HEK293T (cell line): ENCODE data around the gene NFIX.

Experiments used
- CTCF ChIA-PET: fragments of 350-600 bp; formaldehyde crosslinking; extraction: SDS; loops from one replicate; lab custom pipeline; 2021; ENCODE audit warnings: antibody characterized with exemption, inconsistent platforms; lab: Yijun Ruan, JAX
- POLR2A ChIA-PET: fragments of 350-600 bp; formaldehyde crosslinking; extraction: SDS; loops from one replicate; lab custom pipeline; 2020; ENCODE audit warnings: antibody characterized with exemption, inconsistent platforms; lab: Yijun Ruan, JAX
- DNase-seq: peaks from one replicate; pipeline ENCODE4 v3.0.0; 2012; ENCODE audit warnings: mixed read lengths; ENCODE audit errors: extremely low spot score
- ARNT ChIP-seq: fragments of 450-650 bp; IDR thresholded peaks from 2 replicates; pipeline ENCODE4 v1.6.1; 2017; ENCODE audit warnings: mild to moderate bottlenecking
- BHLHE40 ChIP-seq: fragments of 450-650 bp; IDR thresholded peaks from 2 replicates; pipeline ENCODE4 v1.6.1; 2016; ENCODE audit warnings: mild to moderate bottlenecking, moderate library complexity, borderline replicate concordance
- CTBP1 ChIP-seq: fragments of 450-650 bp; IDR thresholded peaks from 2 replicates; pipeline ENCODE4 v1.6.1; 2016; ENCODE audit warnings: borderline replicate concordance
- ELF4 ChIP-seq: fragments of 450-650 bp; IDR thresholded peaks from 2 replicates; pipeline ENCODE4 v1.6.1; 2017; ENCODE audit warnings: antibody characterized with exemption
- FOXA1 ChIP-seq: fragments of 450-650 bp; IDR thresholded peaks from 2 replicates; pipeline ENCODE4 v1.6.1; 2016; ENCODE audit warnings: mild to moderate bottlenecking
- FOXK2 ChIP-seq: fragments of 450-650 bp; IDR thresholded peaks from 2 replicates; pipeline ENCODE4 v1.6.1; 2016; ENCODE audit warnings: mild to moderate bottlenecking
- FOXM1 ChIP-seq: fragments of 450-650 bp; IDR thresholded peaks from 2 replicates; pipeline ENCODE4 v1.6.1; 2017; ENCODE audit warnings: mild to moderate bottlenecking, borderline replicate concordance
- HDGF ChIP-seq: fragments of 450-650 bp; IDR thresholded peaks from 2 replicates; pipeline ENCODE4 v1.6.1; 2017; ENCODE audit warnings: antibody characterized with exemption, borderline replicate concordance
- L3MBTL2 ChIP-seq: fragments of 450-650 bp; conservative IDR thresholded peaks from 2 replicates; pipeline ENCODE4 v1.6.1; 2016; ENCODE audit warnings: mild to moderate bottlenecking
- LEF1 ChIP-seq: fragments of 450-650 bp; IDR thresholded peaks from 2 replicates; pipeline ENCODE4 v1.6.1; 2017; ENCODE audit warnings: mild to moderate bottlenecking, borderline replicate concordance
- NFRKB ChIP-seq: fragments of 450-650 bp; IDR thresholded peaks from 2 replicates; pipeline ENCODE4 v1.6.1; 2016; ENCODE audit warnings: mild to moderate bottlenecking, moderate library complexity
- PKNOX1 ChIP-seq: fragments of 450-650 bp; IDR thresholded peaks from 2 replicates; pipeline ENCODE4 v1.6.1; 2016
- SP1 ChIP-seq: fragments of 450-650 bp; IDR thresholded peaks from 2 replicates; pipeline ENCODE4 v1.6.1; 2017
- SUZ12 ChIP-seq: fragments of 450-650 bp; IDR thresholded peaks from 2 replicates; pipeline ENCODE4 v1.6.1; 2016; ENCODE audit warnings: mild to moderate bottlenecking
- TARDBP ChIP-seq: fragments of 450-650 bp; IDR thresholded peaks from 2 replicates; pipeline ENCODE4 v1.6.1; 2016
- ZNF384 ChIP-seq: fragments of 450-650 bp; IDR thresholded peaks from 2 replicates; pipeline ENCODE4 v1.6.1; 2016

The NFIX gene

GRCh38 chr19:13003081-13003480, 7.8 kb downstream of the NFIX start:
- no peak for DNase-seq
- ChIA-PET POLR2A (no interaction called here), CTCF (no interaction called here)
- TF ChIP-seq BHLHE40 (no peak), ELF4 (no peak), ZNF384 (no peak), ARNT (no peak), FOXM1 (no peak), CTBP1 (no peak), PKNOX1 (no peak), TARDBP (no peak), FOXA1 (no peak), LEF1 (no peak), SP1 (no peak), L3MBTL2 (no peak), SUZ12 (no peak), NFRKB (no peak), FOXK2 (no peak)

- POLR2A ChIA-PET: no interaction called here
- TF ChIP-seq CTBP1 (no peak), FOXM1 (no peak), FOXK2 (no peak), LEF1 (no peak), BHLHE40 (no peak), SUZ12 (no peak), NFRKB (no peak)
Measured at GRCh38 chr19:13004273-13004672, 9.0 kb downstream of the NFIX start.

GRCh38 chr19:13005253-13005652, 10.0 kb downstream of the NFIX start:
- TF ChIP-seq L3MBTL2 (no peak), NFRKB (no peak), SP1 (no peak), LEF1 (no peak), PKNOX1 (no peak), FOXA1 (no peak), ELF4 (no peak), FOXK2 (no peak), ZNF384 (no peak)

More at GRCh38 chr19:13004273-13004672, 9.0 kb downstream of the NFIX start:
- CTCF ChIA-PET: no interaction called here
- no peak for DNase-seq

GRCh38 chr19:13005861-13006370, 10.6 kb downstream of the NFIX start:
- CTCF ChIA-PET: interaction anchor here (0.8 to 1.3 kb wide), 3 partner anchors 16 to 88 kb away, joined by 3 to 4 read pairs (median 3); no protein-coding TSS in a partner anchor
- TF ChIP-seq HDGF: no peak
- TF ChIP-seq BHLHE40: no peak
- no peak for TF ChIP-seq ELF4
- no peak for TF ChIP-seq PKNOX1
- no peak for TF ChIP-seq FOXK2
- no peak for TF ChIP-seq FOXM1
- TF ChIP-seq NFRKB: no peak
- no peak for TF ChIP-seq CTBP1
- no peak for TF ChIP-seq SUZ12
- TF ChIP-seq L3MBTL2: no peak
- TF ChIP-seq ZNF384: no peak
- TF ChIP-seq SP1: no peak
- no peak for TF ChIP-seq ARNT
- no peak for TF ChIP-seq TARDBP
- TF ChIP-seq FOXA1: no peak
- no peak for TF ChIP-seq LEF1
- POLR2A ChIA-PET: interaction anchor here (1.1 kb wide), 1 partner anchor 26 kb away, joined by 3 read pairs; no protein-coding TSS in a partner anchor
- DNase-seq: no peak

More at GRCh38 chr19:13005253-13005652, 10.0 kb downstream of the NFIX start:
- ChIA-PET CTCF (interaction anchor here (0.8 to 1.3 kb wide), 5 partner anchors 17 to 89 kb away, joined by 3 to 4 read pairs (median 4); no protein-coding TSS in a partner anchor), POLR2A (interaction anchor here (1.1 kb wide), 1 partner anchor 27 kb away, joined by 3 read pairs; no protein-coding TSS in a partner anchor)
- no peak for DNase-seq

GRCh38 chr19:13006431-13007281, 11.4 kb downstream of the NFIX start:
- TF ChIP-seq LEF1 (no peak), HDGF (no peak), FOXA1 (no peak), ELF4 (no peak), FOXK2 (no peak), ARNT (no peak), CTBP1 (no peak), SP1 (no peak), L3MBTL2 (no peak), NFRKB (no peak), PKNOX1 (no peak), TARDBP (no peak), SUZ12 (no peak), FOXM1 (no peak), ZNF384 (no peak), BHLHE40 (no peak)
- ChIA-PET POLR2A (interaction anchor here (0.9 to 1.1 kb wide), 2 partner anchors 24 to 25 kb away, joined by 3 read pairs; no protein-coding TSS in a partner anchor), CTCF (interaction anchor here (1.2 kb wide), 1 partner anchor 15 kb away, joined by 4 read pairs; no protein-coding TSS in a partner anchor)
- no peak for DNase-seq
